AG04450 (cell line): ENCODE measurements around the gene RAMP3. TPM values are rescaled to one million over a fixed set of nuclear protein-coding genes. Genes with fewer than 3 reads are reported as not detected.
A peak's percentile ranks its signal among the peaks of the same experiment; 100 is the strongest.
"Not testable (repeated sequence)": the region's sequence is repeated elsewhere in the genome, so short reads cannot be mapped to it uniquely, and the experiment has no call there.

Source experiments
- CTCF ChIA-PET: fragments of 300-600, 350-600 bp; formaldehyde crosslinking; extraction: SDS; loops from one replicate; lab custom pipeline; 2022; ENCODE audit warnings: antibody characterized with exemption, inconsistent platforms; lab: Charles Lee
- POLR2A ChIA-PET: fragments of 350-600 bp; formaldehyde crosslinking; extraction: SDS; loops from one replicate; lab custom pipeline; 2021; ENCODE audit warnings: antibody characterized with exemption, inconsistent platforms; lab: Yijun Ruan, JAX
- DNase-seq: peaks from one replicate; pipeline ENCODE4 v3.0.0-alpha.2; 2011; ENCODE audit warnings: low read depth, low spot score
- H3K27ac ChIP-seq: one replicate; pipeline ENCODE4 v1.5.1; 2012; ENCODE audit warnings: low read depth, low read length, control low read depth
- H3K27me3 ChIP-seq: one replicate; pipeline ENCODE4 v1.6.0; 2012; ENCODE audit warnings: low read length; ENCODE audit not compliant: control insufficient read depth, insufficient read depth
- H3K4me3 ChIP-seq: 2 replicates; pipeline ENCODE4 v1.5.1; 2011; ENCODE audit warnings: mild to moderate bottlenecking, low read depth, low read length, control low read depth
- H3K9me3 ChIP-seq: 2 replicates; pipeline ENCODE4 v1.5.1; 2012; ENCODE audit warnings: low read length; ENCODE audit not compliant: control insufficient read depth, insufficient read depth
- polyA minus RNA-seq: library from RNA; depleted of rRNA, polyadenylated mRNA; stranded (reverse); fragments of >200 nt; gene quantifications from 2 replicates; pipeline ENCODE4 v1.2.3, GENCODE V29; 2011; rRNA and poly(A)+ RNA removed
- polyA plus RNA-seq: library from polyadenylated mRNA; depleted of rRNA; stranded (reverse); fragments of >200 nt; gene quantifications from 2 replicates; pipeline ENCODE4 v1.2.3, GENCODE V29; 2011; rRNA removed
- TF ChIP-seq, protein P1 (sequence below): IDR thresholded peaks from 2 replicates; pipeline ENCODE4 v1.5.1; 2011; ENCODE audit warnings: low read depth, low read length, control low read depth, inconsistent platforms

The RAMP3 gene, protein sequence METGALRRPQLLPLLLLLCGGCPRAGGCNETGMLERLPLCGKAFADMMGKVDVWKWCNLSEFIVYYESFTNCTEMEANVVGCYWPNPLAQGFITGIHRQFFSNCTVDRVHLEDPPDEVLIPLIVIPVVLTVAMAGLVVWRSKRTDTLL
- polyA plus RNA-seq (not detected in 2 replicates), polyA minus RNA-seq (not detected in 2 replicates)

DNA sequence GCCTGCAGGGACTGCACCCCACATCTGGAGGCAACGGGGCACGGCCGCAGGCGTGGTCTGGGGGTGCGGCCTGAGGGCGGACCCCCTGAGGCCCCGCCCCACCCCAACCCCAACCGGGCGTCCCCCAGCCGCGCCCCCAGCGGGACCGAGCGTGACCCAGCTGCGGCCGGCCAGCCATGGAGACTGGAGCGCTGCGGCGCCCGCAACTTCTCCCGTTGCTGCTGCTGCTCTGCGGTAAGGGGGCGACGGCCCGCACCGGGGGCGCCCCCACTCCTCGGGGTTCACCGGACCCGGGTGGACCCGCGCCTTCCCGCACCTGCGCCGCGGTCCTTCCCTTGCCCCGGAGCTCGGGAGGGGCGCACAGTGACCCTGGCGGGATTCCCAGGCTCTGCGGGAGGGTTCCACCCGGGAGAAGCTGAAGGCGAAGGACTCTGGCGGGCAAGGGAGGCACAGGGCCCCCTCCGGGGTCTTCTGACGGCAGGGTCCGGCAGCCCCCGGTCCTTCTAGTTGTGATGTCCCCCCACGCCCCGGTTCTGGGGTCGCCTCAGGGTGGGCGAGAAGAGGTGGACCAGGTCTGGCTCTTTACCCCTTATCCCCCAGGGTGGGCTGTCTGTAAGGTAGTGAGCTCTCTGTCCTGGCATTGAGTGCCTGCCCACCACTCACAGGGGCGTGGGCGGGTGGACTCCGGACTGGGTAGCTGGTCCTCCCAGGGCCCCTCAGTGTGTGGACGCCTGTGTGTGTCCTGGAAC is at the start of gene RAMP3:
Gene RAMP3 (plus strand): TSS at position 139 of the 749 bp plus-strand sequence. CDS start 38 bp downstream, at position 177.
- H3K9me3 ChIP-seq: no peaks in the 10 kb centered on the region
- peaks cover 43% of the 10 kb centered on the region for H3K27me3 ChIP-seq
- ChIA-PET POLR2A (no interaction called here), CTCF (interaction anchor here (0.6 to 6.3 kb wide), 3 partner anchors 102 to 158 kb away, joined by 4 to 59 read pairs (median 8); no protein-coding TSS in a partner anchor)
- H3K27ac ChIP-seq: no peak within 1 kb of the TSS
- H3K4me3 ChIP-seq: no peak within 1 kb of the TSS
- TF ChIP-seq, protein P1, sequence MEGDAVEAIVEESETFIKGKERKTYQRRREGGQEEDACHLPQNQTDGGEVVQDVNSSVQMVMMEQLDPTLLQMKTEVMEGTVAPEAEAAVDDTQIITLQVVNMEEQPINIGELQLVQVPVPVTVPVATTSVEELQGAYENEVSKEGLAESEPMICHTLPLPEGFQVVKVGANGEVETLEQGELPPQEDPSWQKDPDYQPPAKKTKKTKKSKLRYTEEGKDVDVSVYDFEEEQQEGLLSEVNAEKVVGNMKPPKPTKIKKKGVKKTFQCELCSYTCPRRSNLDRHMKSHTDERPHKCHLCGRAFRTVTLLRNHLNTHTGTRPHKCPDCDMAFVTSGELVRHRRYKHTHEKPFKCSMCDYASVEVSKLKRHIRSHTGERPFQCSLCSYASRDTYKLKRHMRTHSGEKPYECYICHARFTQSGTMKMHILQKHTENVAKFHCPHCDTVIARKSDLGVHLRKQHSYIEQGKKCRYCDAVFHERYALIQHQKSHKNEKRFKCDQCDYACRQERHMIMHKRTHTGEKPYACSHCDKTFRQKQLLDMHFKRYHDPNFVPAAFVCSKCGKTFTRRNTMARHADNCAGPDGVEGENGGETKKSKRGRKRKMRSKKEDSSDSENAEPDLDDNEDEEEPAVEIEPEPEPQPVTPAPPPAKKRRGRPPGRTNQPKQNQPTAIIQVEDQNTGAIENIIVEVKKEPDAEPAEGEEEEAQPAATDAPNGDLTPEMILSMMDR: no peak
- no peak for DNase-seq

DNA sequence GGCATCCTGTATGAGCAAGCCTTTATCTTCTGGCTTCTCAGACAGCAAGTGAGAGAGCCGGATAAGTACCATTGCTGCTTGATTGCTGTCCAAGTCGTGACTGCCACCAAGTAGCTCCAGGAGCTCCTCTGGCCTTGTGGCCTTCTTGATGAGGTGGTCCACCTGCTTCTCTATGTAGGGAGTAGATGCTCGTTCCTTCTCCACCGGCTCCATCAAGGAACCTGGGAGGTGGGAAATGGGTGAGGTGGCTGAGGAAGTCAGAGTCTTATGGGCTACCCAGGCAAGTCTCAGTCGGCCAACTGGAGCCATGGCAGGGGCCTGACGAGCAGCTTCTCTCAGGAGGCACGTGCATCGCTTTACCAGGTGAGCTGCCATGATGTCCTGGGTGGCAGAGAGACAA is 48.7 kb upstream of the RAMP3 start:
- Histone ChIP-seq H3K27me3 (no peaks in the 10 kb centered on the region), H3K9me3 (no peaks in the 10 kb centered on the region; the same call in 1 of the 2 replicates), H3K27ac (no peak overlapping the region), H3K4me3 (no peak overlapping the region)
- no peak for DNase-seq
- TF ChIP-seq, protein P1: no peak
- CTCF ChIA-PET: interaction anchor here (0.5 kb wide), 1 partner anchor 100 kb away, joined by 3 read pairs; no protein-coding TSS in a partner anchor
- POLR2A ChIA-PET: no interaction called here

DNA sequence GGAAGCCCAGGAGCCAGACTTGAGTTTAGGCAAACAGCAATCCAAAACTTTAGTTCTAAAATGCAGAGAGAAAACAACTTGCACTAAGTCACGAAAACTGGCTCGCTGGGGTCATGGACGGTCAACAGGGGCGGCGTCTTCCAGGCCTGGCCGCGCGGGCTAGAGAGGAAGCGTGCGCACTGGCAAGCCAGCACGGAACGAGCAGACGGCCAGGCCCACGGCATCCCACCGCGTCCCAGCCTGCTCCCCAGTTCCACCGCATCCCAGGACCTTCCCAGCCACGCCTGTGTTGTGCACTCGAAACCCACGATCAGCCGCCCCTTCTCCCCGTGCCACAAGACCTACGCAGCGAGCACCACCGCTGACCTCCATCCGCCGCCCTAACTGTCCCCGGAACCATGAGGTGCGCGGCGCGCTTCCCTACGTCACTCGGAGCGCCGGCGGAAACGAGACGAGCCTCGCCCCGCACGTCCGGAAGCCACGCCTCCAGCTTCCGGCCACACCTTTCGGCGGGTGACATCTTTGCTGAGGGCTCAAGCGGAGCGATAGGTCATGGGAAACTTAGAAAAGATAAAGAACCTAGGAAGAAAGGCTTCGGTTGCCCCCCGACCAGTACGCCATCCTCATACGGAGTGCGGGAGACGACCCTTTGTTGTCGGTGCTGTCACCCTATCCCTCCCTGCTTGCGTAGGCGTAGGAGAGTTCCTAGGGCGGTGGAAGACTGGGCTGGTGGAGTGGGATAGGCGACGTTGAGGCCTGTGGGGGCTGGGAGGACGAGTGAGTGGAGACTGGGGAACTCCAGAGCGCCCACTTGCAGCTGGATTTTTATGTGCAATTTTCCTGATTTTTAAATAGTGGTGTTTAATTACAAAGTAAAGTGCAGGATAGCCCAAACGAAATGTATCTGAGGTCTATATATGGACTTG is 46.0 kb upstream of the RAMP3 start, which contains the start of gene TBRG4:
Gene TBRG4 (minus strand): TSS at position 400 of the 926 bp plus-strand sequence. CDS start 2,460 bp downstream, outside the sequence.
- CTCF ChIA-PET: interaction anchor here (0.9 to 1.3 kb wide), 2 partner anchors 25 to 138 kb away, joined by 3 read pairs; no protein-coding TSS in a partner anchor
- Histone ChIP-seq H3K4me3 (peak within 1 kb of the TSS; percentile 96), H3K27me3 (peaks cover 6% of the 10 kb centered on the region), H3K27ac (peak within 1 kb of the TSS; percentile 96), H3K9me3 (no peaks in the 10 kb centered on the region; the same call in 1 of the 2 replicates)
- peak; percentile 74 for DNase-seq
- TF ChIP-seq, protein P1: peak; percentile 37
- POLR2A ChIA-PET: interaction anchor here (0.6 to 1.2 kb wide), 7 partner anchors 22 to 1936 kb away, joined by 3 to 5 read pairs (median 3); partner anchors contain the start of gene H2AZ2

DNA sequence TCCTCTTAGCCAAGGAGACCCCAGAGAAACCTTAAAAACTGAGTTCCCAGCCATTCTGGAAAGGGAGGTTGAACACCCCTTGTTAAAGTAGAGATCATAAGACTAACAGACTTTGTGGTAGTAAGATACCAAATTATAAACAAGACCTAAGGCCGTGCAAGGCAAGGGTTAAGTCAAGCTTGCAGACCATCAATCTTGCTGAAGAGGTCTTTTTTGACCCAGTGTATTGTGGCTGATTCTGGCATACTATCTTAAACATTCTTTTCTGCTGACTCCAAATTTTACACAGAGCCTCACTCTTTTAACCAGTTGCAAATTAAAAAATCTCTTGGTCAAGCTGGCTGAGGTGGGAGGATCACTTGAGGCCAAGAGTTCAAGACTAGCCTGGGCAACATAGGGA is 44.9 kb upstream of the RAMP3 start:
- TF ChIP-seq, protein P1: no peak
- ChIA-PET POLR2A (no interaction called here), CTCF (no interaction called here)
- Histone ChIP-seq H3K4me3 (peak overlapping the region; percentile 96), H3K27me3 (peaks cover 16% of the 10 kb centered on the region), H3K27ac (no peak overlapping the region), H3K9me3 (no peaks in the 10 kb centered on the region; the same call in 1 of the 2 replicates)
- DNase-seq: no peak

DNA sequence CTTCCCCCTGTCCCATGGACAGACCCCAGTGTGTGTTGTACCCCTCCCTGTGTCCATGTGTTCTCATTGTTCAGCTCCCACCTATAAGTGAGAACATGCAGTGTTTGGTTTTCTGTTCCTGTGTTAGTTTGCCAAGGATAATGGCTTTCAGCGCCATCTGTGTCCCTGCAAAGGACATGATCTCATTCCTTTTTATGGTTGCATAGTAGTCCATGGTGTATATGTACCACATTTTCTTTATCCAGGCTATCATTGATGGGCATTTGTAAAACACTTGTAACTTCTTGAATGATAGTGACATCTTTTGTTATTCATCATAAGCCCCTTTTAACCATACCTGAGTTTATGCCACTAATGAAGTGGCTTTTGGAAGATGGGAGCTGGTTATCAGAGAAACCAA is 43.3 kb upstream of the RAMP3 start:
- H3K27me3 ChIP-seq: peaks cover 23% of the 10 kb centered on the region
- H3K4me3 ChIP-seq, H3K9me3 ChIP-seq, DNase-seq, H3K27ac ChIP-seq, POLR2A ChIA-PET: not testable (repeated sequence)
- CTCF ChIA-PET: interaction anchor here (1.0 to 4.2 kb wide), 3 partner anchors 22 to 232 kb away, joined by 3 to 16 read pairs (median 4); no protein-coding TSS in a partner anchor
